HepG2 (cell line): Measurements from ENCODE around the gene B3GALT6. TPM values are rescaled to one million over a fixed set of nuclear protein-coding genes. Genes with fewer than 3 reads are reported as not detected.

Experiments used
- IRX3 ChIP-seq: sonication (generic); formaldehyde crosslinking; IDR thresholded peaks from 2 replicates; pipeline ENCODE4 v1.8.1; 2023; ENCODE audit warnings: mild to moderate bottlenecking, low read depth, missing genetic modification reagents, borderline replicate concordance
- KDM1A ChIP-seq: IDR thresholded peaks from 2 replicates; pipeline ENCODE4 v1.6.1; 2016; ENCODE audit warnings: missing compliant biosample characterization
- MEIS2 ChIP-seq: sonication (generic); formaldehyde crosslinking; IDR thresholded peaks from 2 replicates; pipeline ENCODE4 v1.9.0; 2021; ENCODE audit warnings: mild to moderate bottlenecking, missing genetic modification reagents
- RERE ChIP-seq: IDR thresholded peaks from 2 replicates; pipeline ENCODE4 v1.6.1; 2016; ENCODE audit warnings: low read depth, missing genetic modification reagents, missing compliant biosample characterization
- TEAD3 ChIP-seq: optimal IDR thresholded peaks from 2 replicates; pipeline ENCODE3; 2016; ENCODE audit warnings: borderline replicate concordance
- ZBTB1 ChIP-seq: sonication (generic); formaldehyde crosslinking; IDR thresholded peaks from 2 replicates; pipeline ENCODE4 v1.4.0; 2020; ENCODE audit warnings: missing genetic modification reagents, borderline replicate concordance
- ZNF879 ChIP-seq: sonication (generic); formaldehyde crosslinking; IDR thresholded peaks from 2 replicates; pipeline ENCODE4 v1.8.1; 2023; ENCODE audit warnings: missing genetic modification reagents
- polyA plus RNA-seq, 8 experiments: library from polyadenylated mRNA; depleted of rRNA in 3 of 8; stranded (reverse) in 7 of 8; unstranded in 1 of 8; fragments of >200 nt; fragmentation: Illumina TruSeq in 4 of 8; extraction: Trizol in 4 of 8; gene quantifications; 2 replicates each; pipeline versions ENCODE4 v1.2.1 to v1.2.3, GENCODE V29; 2011 to 2016; ENCODE audit warnings: low read depth in 4 of 8, missing spikeins in 1 of 8, mixed read lengths in 1 of 8; ENCODE audit not compliant: insufficient read depth in 1 of 8
- total RNA-seq, 5 experiments: library from RNA; depleted of rRNA; stranded (reverse); fragments of >200 nt; fragmentation: Illumina TruSeq; extraction: Trizol; gene quantifications; 2 replicates each; pipeline ENCODE4 v1.2.3, GENCODE V29; 2016; ENCODE audit warnings: low read depth in 1 of 5
- TF ChIP-seq, protein P1 (sequence below): sonication (generic); formaldehyde crosslinking; IDR thresholded peaks from 2 replicates; pipeline ENCODE4 v1.4.0; 2020; ENCODE audit warnings: missing genetic modification reagents
- TF ChIP-seq, protein P2 (sequence below): sonication (generic); formaldehyde crosslinking; IDR thresholded peaks from 2 replicates; pipeline ENCODE4 v1.4.0; 2020; ENCODE audit warnings: missing genetic modification reagents

Gene B3GALT6
- total and polyA plus RNA-seq, 2 of the 13 experiments (the other 11 are each of a cell fraction or from before 2014, with no cell fraction given) = 3.9 to 14.2 TPM

GRCh38 chr1:1198423-1199140, 33.5 kb upstream of the B3GALT6 start (continued):
- TF ChIP-seq, protein P1, sequence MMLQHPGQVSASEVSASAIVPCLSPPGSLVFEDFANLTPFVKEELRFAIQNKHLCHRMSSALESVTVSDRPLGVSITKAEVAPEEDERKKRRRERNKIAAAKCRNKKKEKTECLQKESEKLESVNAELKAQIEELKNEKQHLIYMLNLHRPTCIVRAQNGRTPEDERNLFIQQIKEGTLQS = no peak
- TF ChIP-seq TEAD3 (CRISPR knock-in tag) = no peak
- no peak for TF ChIP-seq ZBTB1 (CRISPR knock-in tag)
- TF ChIP-seq MEIS2 (CRISPR knock-in tag) = no peak
- TF ChIP-seq, protein P2, sequence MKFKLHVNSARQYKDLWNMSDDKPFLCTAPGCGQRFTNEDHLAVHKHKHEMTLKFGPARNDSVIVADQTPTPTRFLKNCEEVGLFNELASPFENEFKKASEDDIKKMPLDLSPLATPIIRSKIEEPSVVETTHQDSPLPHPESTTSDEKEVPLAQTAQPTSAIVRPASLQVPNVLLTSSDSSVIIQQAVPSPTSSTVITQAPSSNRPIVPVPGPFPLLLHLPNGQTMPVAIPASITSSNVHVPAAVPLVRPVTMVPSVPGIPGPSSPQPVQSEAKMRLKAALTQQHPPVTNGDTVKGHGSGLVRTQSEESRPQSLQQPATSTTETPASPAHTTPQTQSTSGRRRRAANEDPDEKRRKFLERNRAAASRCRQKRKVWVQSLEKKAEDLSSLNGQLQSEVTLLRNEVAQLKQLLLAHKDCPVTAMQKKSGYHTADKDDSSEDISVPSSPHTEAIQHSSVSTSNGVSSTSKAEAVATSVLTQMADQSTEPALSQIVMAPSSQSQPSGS (CRISPR knock-in tag) = no peak
- no peak for TF ChIP-seq IRX3 (CRISPR knock-in tag)
- no peak for TF ChIP-seq ZNF879 (CRISPR knock-in tag)
- no peak for TF ChIP-seq KDM1A
- no peak for TF ChIP-seq RERE
- TF ChIP-seq, all 625 proteins: peak for 0
